Muscle of back (tissue), 11 donors: ENCODE data around the gene MAP2K6. TPM values are rescaled to one million over a fixed set of nuclear protein-coding genes. Genes with fewer than 3 reads are reported as not detected.

Experiments used
- DNase-seq, 3 donors: peaks; one replicate each; pipeline versions ENCODE4 v3.0.0 to v3.0.0-alpha.2; 2013
- polyA plus RNA-seq, 10 donors: library from polyadenylated mRNA; unstranded; fragments of 120-200 nt; gene quantifications; one replicate each; pipeline ENCODE4 v1.2.1, GENCODE V29; 2013; ENCODE audit not compliant: insufficient read length in 10 of 10

Gene MAP2K6
- polyA plus RNA-seq, 10 donors: 11.6 to 23.9 (median 18.0) TPM

DNA sequence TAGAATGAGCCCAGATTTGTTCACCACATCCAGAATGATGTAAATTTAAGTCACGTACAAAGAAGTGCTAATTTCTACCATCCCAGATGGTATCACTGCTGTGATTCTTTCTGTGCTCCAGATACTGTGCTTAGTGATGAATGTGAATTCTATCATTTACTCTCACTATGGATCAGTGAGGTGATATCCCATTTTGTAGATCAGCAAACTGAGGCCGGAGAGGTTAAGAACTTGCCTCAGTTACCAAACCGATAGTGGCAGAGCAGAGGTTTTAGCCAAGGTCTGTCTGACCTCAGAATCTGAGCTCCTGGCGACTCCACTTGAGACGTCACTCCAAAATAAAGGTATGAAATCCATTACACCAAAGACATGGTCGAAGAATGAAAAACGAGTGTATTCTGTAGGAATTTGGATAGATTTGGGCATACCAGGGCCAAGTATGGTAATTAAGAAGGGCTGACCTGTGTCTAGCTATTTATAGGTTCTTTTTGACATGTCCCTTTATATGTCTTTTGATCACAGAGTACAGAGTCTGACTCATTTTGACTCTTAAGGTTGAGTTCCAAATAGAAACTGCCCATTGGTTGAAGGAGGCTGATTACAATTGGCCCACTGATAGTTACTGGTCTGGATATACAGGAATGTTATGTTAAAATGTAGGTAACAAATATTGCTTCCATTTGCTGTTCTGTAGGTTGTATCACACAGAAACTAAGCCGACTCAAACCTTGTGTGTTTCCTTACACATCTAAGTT is 10.0 kb downstream of the MAP2K6 start:
- DNase-seq: no peak

DNA sequence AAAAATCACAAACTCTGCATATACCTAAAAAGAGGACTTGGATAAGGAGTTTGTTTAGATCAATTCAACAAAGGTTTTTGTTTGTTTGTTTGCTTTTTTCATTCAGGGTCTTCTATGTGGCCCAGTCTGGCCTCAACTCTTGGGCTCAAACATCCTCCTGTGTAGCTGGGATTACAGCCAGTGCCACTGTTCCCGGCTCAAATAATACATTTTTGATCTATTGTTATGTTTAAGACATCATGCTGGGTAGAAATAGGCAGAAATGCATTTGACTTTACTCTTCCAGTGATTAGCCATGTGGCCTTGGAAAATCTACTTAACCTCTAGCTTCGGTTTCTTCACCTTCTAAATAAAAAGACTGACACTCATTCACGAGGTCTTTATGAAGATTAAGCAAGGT is 11.5 kb downstream of the MAP2K6 start:
- DNase-seq: no peak

DNA sequence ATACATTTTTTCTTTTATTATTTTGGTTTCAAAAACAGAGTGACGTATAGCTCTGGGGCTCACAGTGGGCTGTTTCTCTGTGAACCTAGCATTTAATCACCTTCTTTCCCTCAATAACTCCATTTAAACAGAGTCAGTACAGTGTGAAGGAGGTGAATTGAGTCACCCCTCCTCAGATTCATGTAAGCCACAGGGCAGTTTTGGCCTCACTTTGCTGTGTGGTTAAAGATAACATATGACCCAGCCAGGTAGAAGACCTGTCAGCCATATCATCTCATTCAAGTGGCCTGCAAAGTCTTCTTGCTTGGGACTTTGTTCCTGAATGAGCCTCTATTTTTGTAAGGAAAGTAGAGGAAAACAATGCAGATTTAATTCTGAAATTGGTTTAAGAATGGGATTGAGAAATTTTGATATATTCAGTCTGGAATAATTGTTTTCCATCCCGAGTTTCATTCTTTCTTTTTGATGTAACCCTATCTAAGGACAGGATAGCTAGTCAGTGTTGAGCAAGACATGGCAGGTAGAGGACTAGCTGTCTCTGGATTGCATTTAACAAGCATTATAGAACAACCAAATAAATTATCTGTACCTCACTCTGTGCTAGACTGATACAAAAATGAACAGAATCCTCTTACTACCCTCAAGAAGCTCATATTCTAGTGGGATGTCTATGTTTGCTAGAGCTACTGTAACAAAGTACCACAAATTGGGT is 13.1 kb downstream of the MAP2K6 start:
- DNase-seq: no peak

DNA sequence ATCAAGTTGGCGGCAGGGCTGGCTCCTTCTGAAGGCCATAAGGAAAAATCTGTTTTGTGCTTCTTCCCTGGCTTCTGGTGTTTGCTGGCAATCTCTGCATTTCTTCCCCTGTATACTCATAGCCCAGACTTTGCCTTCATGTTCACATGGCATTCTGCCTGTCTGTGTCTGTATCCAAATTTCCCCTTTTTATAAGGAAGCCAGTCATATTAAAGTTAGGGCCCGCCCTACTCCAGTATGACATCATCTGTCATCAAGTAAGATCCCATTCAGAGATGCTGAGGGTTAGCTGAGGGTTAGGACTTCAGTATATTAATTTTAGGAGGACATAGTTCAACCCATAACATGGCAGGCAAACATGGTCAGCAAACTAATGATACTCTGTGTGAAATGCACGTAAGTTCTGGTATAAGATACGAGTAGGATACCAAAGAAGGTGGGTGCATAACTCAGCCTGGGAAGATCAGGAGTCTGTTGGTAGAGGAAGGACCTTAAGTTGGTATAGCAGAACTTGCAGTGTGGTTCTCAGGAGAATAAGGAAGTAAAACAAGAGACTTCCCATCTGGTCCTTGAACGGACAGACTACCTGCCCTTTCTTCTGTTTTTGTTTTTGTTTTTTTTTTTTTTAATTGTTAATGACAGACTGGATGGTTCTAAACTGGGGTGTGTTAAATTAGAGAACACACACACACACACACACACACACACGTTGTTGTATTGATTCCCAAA is 13.9 kb downstream of the MAP2K6 start:
- peak in 1 of 3 donors; percentile 18 for DNase-seq

DNA sequence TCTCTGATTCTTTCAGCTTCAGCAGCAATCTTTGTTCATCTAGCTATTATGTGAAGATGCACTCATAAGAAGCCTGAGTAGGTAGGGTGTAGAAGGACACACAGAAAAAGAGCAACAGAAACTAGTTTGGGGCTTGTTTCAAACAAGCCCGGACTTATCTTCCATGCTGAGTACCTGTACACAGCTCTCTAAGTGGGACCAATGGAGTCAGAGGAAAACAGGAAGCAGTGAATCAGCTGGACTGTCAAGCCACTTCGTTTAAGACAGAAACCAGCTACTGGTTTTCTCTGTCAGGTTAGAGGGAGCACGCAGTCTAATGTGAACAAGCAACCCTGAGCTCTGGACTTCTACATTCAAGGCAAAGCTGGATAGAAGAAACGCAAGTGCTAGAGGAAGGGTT is 16.0 kb downstream of the MAP2K6 start:
- no peak for DNase-seq

DNA sequence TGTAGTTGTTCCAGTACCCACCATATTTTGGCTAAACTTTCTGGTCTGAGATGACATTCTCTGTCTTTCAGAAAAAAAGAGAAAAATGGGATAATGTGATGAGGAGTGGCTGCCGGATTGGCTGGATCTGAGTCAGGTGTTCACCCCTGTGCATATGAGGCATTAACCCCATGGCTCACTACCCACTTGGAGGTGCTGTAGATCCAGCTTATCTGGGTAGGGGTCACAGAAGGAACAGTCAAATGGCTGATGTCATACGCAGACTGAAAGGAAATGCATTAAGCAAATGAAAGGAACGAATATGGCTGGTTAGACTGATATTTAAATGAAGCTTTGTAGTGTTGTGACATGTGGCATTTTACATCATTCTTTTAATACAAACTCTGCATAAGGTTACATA is 17.3 kb downstream of the MAP2K6 start:
- DNase-seq: no peak

DNA sequence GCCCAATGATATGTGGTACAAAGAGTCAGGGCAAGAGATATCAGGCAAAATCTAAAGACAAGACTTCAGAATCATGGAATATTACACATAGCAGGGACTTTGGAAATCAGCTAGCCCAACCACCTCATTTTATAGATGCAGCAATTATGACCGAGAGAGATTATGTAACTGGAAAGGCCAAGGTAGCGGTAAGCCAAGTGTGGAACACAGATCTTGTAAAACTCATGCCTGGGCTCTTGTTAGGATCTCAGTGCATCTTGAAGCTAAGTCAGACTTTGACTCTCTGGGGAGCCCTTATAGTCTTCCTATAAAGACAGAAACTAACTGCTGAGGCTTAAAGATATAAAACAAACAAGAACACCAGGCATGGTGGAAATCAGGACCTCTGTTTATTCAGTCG is 18.6 kb downstream of the MAP2K6 start:
- no peak for DNase-seq

DNA sequence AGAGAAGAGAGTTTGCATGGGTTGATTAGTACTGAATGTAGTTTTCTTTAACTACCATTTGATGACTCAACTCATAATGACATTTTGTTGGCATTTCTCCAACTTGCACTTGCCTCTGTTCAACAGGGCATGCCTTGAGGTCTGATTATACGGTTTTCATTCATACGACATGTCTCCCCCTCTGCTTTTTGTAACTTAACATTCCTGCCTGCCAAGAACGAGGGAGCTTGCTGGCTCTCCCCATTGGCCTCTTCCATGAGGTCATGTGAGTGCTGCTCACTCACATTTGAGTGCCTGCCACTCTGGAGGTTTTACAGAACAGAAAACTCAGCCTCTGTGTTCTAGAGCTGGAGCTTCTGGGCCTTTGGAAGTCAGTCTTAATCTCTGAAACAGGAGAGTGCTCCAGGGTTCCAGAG is 19.7 kb downstream of the MAP2K6 start:
- DNase-seq: peak in 2 of 3 donors; percentile 19 to 50

DNA sequence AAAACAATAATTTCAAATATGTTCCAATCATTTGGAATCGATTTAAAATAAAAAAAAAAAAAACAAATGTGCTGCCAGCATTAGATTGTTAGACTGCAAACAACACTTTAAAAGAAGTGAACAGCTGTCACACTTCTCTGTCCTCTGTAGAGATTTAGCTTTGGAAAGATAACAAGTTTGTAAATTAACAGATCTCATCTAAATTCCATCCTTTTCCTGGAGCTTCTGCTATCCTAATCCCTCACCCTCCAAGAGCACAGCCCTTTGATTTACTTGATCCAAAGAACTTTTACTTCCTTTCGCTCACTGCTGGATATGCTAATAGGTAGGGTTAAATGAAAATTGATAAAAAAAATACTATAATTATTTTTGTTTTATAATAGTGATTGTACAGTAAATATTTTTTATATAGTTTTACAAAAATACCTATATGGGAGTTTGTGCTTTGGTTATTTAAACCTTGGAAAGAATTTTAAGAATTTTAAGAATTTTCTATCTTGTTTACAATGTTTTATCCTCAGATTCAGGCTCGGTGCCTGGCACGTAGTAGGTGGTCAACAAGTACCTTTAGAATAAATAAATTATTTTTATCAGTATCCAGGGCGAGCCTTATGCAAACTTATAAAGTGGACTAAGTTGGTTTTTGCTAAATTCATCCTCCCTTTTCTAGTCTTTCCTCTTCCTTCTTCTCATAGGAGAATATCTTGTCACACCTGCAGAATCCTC is 21.6 kb downstream of the MAP2K6 start:
- DNase-seq: no peak

DNA sequence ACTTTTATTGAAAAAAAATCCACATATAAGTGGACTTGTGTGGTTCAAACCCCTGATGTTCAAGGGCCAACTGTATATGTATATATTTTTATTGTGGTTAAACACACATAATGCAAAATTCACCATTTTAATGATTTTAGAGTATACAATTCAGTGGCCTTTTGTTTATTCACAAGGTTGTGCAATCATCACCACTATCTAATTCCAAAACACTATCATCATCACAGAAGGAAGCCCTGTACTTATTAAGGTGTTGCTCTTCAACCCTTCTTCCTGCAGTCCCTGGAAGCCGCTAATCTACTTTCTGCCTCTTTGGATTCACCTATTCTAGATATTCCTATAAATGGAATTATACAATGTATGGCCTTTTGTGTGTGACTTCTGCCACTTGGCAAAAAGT is 23.0 kb downstream of the MAP2K6 start:
- DNase-seq: no peak

DNA sequence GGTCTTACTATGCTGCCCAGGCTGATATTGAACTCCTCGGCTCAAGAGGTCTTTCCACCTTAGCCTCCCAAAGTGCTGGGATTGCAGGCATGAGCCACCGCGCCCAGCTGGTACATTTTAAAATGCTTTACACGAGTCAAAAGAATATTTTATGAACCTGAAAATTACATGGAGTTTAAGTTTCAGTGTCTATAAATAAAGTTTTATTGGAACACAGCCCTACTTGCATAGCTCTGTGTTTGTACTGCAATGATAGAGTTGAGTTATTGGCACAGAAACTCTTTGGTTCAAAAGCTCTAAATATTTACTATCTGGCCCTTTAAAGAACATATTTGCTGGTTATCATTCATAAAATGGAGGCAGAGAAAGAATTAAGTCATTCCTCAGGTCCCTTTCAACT is 24.3 kb downstream of the MAP2K6 start:
- DNase-seq: no peak

DNA sequence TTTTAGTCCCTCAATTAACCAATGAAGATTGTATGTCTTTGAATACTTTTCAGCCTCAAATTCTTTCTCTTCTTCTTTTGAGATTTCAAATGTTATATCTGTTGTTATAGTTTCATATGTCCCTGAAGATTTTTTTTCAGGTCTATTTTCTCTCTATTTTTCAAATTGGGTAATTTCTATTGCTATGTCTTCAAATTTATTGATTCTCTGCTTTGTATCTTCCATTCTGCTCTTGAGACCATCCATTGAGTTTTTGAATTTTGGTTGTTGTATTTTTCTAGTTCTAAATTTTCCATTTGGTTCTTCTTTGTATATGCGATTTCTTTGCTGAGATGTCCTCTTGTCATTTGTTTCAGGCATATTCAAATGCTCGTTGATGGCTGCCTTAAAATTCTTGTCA is 26.7 kb downstream of the MAP2K6 start:
- DNase-seq: no peak

DNA sequence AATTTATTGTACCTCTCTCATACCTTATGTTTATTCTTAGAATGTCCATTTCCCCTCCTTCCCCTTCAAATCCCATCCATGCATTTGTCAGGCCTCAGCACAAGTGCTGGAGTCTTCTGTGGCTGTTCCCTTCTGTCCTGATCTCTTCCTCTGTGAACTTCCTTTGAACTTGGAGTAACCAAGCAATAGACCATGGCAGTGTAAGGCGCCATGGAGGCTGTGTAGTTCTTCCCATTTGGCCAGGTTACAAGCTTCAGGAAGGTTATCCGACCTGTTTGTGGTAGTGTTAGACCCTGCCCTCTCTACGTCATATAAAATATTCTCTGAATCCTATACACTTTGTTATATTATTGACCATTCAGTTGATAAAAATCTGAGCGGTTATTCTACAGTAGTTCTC is 28.6 kb downstream of the MAP2K6 start:
- no peak for DNase-seq

DNA sequence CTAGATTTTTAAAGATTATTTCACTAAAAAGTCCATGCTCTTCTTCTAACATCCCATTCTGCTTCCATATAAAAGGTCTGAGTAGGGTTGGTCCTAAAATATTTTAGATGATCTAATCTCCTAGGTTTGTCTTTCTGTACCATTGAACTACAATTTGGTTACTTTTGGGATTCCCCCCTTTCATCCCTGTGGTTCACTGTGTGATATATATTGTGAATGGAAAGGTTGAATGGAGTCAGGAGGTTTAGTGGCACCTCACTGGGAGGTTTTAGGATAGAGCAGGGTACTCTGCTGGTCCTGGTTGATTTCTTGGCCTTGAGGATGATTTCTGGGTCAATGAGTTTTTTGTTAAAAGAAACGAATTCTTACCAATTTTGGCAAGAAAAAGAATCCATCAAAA is 29.5 kb downstream of the MAP2K6 start:
- DNase-seq: no peak

DNA sequence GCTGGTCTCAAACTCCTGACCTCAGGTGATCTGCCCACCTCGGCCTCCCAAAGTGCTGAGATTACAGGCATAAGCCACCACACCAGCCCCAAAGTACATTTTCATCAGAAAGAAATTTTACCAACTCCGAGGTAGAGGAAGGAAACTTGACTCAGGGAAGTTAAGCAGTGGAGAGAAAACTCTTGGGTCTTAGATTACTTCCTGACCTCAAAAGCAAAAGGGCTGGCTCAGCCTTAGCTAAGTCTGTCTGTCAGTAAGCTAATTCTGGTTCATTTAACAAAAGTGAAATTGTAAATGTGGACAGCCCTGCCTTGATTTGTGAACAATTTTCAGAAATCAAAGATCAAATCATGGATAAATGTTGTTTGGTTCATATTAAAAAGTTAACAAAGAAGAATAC is 30.6 kb downstream of the MAP2K6 start:
- DNase-seq: no peak

DNA sequence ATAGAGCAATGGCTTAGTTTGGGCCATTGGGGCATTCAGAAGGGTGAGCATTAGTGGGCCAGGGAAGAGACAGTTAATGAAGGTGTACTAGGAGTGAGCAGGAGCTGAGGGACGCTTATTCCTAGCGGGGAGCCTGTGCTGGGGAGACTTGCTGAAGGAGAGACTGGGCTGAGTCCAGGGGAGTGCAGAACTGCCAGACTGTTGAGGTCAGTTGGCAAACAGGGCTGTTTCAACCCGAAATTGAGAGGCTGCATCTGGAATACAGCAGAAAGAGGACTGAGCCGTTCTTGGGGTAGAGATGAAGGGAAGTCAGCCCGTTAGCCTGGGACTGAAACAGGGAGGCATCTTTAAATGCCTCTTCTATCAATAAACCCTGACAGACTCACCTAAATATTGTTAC is 33.2 kb downstream of the MAP2K6 start:
- DNase-seq: peak; percentile 16 to 68 (median 58)

DNA sequence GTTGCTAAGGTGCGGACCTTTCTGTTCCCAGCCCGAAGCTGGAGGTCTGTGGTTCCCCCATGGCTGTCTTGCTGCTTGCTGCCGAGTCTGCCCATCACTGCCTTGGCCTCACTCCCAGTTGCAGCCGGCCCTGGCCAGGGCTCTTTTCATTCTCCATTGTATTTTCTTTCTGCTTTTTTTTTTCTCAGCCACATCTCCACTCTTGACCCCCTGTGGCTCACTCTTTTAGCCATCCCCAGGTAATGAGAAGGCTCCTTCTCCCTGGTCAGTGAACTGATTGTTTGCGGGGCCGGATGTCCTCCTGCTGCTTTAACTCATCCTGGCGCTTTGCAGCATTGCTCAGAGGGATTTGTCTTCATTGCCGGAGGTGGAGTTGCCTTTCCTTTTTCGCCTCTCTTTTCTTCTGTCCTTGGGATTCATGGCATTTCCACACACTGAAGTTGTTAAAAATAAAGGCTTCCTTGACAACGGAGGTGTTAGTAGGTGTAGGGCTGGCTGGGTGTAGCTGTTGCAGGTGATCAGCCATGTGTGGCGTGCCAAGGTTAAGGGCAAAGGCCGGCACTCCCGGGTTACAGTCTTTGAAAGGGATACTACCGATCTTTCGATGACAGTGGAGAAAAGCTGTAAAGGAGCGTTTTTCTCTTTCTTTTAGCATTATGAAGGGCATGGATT is 34.1 kb downstream of the MAP2K6 start:
- peak; percentile 15 to 72 (median 54) for DNase-seq

DNA sequence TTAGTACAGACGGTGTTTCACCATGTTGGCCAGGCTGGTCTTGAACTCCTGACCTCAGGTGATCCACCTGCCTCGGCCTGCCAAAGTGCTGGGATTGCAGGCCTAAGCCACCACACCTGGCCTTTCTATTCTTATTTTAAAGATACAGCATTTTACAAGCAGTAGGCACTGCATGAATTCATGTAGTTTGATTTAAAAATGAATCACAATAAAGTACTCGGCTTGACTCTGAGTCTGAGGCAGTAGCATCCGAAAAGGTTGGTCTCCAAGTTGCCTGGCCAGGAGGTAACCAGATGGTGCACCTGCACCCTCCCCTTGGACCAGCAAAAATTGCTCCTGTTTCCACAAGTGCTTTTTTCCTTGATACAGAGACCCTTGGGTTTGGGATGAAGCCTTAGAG is 35.6 kb downstream of the MAP2K6 start:
- no peak for DNase-seq

DNA sequence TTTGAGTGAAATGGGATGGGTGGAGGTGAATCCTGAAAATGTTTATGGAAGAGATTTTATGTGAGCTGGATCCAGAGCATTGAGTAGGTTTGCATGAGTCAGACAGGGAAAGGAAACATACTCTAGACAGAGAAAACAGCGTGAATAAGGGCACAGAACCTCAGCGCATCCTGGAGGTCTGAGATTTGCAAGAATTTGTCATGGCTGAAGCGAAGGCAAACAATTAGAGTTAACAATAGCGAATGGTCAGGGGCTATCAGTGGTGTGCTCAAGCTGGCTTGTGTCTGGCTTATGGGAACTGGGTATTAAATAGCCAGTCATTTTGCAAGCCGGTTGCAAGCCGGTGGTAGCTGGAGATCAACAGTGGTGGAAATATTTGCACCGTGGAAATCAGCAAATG is 36.4 kb downstream of the MAP2K6 start:
- DNase-seq: no peak

DNA sequence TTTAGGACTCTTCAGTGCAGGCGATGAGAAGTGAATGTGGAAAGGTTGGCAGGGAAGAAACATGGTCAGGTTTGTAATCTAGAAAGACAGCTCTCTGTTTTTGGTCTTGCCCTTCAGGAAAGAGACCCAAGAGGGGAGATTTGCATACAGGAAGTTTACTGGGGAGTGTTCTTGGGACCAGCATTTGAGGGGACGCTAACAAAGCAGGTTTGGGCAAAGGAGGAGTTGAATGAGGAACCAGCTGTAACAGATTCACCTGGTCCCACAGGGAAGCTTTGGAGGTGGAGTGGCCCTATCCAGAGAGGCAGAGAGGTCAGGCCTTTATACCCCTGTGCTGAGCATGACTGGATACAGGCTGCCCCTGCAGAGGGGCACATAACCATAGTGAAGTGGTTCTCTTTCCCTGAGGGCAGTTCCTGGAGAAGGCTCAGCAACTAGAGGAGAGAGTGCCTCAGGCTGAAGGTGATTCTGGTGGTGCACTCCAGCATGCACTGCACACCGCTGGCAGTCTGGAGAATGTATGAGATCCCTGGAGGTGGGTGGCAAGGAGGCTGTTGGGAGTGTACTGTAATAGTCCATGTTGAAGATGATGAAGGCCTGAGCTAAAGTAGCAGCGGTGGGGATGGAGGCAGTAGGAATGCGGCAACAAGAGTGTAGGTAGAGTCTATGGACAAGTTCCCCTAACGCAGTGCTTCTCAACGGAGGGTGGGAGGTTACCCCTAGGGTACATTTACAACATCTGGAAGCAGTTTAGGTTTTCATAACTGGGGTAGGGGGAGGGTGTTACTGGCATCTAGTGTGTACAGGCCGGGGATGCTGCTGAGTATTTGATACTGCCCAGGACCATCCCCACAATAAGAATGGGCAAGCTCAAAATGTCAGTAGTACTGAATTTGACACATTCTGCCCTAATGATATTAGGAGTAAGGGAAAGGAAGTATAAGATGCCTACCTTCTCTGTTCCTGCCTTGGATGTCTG is 37.2 kb downstream of the MAP2K6 start:
- no peak for DNase-seq
